ENCODE data around the gene PTGR3.

The PTGR3 gene

GRCh38 chr18:75211953-75212750 lies 3.2 kb upstream of the PTGR3 start:
- Mint-ChIP-seq H3K9me3 (no peaks in the 10 kb centered on the region), H3K27me3 (ENCODE audit: low read depth) (no peaks in the 10 kb centered on the region), H3K4me1 (peaks cover 63% of the 10 kb centered on the region), H3K4me3 (peak overlapping the region; percentile 94 to 97 (median 95)), H3K36me3 (ENCODE audit: low read depth) (peaks cover 7% of the 10 kb centered on the region), H3K27ac (peak overlapping the region; percentile 95 to 99 (median 98))
- TF ChIP-seq, protein P1, sequence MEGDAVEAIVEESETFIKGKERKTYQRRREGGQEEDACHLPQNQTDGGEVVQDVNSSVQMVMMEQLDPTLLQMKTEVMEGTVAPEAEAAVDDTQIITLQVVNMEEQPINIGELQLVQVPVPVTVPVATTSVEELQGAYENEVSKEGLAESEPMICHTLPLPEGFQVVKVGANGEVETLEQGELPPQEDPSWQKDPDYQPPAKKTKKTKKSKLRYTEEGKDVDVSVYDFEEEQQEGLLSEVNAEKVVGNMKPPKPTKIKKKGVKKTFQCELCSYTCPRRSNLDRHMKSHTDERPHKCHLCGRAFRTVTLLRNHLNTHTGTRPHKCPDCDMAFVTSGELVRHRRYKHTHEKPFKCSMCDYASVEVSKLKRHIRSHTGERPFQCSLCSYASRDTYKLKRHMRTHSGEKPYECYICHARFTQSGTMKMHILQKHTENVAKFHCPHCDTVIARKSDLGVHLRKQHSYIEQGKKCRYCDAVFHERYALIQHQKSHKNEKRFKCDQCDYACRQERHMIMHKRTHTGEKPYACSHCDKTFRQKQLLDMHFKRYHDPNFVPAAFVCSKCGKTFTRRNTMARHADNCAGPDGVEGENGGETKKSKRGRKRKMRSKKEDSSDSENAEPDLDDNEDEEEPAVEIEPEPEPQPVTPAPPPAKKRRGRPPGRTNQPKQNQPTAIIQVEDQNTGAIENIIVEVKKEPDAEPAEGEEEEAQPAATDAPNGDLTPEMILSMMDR (IDR thresholded peaks at IDR 0.05; ENCODE audit: unreplicated experiment in 3 of 3), result no peak

DNA sequence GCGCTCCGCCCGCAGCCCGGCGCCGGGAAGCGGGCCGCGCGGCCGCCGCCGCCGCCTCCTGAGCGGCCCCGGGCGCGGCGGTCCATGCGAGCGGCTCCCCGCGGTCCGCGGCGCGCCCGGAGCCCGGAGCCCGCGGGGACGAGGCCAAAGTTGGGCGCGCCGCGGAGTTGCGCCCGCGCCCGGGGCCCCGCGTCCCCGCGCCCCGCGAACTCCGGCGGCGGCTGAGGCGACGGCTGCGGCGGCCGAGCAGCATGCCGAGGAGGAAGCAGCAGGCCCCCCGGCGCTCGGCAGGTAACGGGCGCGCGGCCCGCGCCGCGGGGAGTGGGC lies 2.6 kb upstream of the PTGR3 start:
- Mint-ChIP-seq H3K27me3 (ENCODE audit: low read depth) (no peaks in the 10 kb centered on the region), H3K4me1 (peaks cover 61% of the 10 kb centered on the region), H3K36me3 (ENCODE audit: low read depth) (peaks cover 7% of the 10 kb centered on the region), H3K9me3 (no peaks in the 10 kb centered on the region), H3K27ac (peak overlapping the region in 1 of 3 experiments; percentile 98), H3K4me3 (no peak overlapping the region)
- TF ChIP-seq, protein P1 (IDR thresholded peaks at IDR 0.05; ENCODE audit: unreplicated experiment in 3 of 3), result no peak

DNA sequence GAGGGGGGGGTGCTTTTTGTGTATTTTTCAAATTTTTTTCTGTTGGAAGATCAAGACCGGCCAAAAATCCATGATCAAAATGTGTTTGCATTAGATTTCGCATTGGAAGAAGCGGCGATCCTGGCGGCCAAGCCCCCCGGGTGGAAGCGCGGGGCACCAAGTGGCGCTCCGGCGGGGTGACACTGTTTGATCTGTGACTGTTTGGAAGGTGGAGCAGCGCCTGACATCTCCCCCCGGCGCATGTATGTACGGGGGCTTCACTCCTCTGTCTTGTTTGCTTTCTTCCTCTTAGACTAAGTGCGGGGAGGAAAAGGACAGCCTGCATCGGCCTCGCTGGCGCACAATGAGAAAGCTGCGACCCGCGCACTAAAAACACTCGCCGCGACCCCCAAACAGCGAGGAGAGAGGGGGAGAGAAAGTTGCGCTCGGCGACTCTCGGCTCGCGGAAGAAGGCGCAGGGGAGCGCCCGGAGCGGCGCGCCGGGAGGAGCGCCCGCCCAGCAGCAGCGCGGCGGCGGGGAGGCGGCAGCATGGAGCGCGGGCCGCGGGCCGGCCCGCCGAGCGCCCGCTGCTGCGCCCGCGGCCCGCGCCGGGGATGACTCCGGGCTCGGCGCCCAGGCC lies 2.2 kb upstream of the PTGR3 start:
- Mint-ChIP-seq H3K9me3 (no peaks in the 10 kb centered on the region), H3K4me1 (peaks cover 61% of the 10 kb centered on the region), H3K27me3 (ENCODE audit: low read depth) (no peaks in the 10 kb centered on the region), H3K36me3 (ENCODE audit: low read depth) (peaks cover 7% of the 10 kb centered on the region), H3K4me3 (peak overlapping the region; percentile 98 to 99 (median 99)), H3K27ac (peak overlapping the region; percentile 98 to 99 (median 98))
- TF ChIP-seq, protein P1 (IDR thresholded peaks at IDR 0.05; ENCODE audit: unreplicated experiment in 3 of 3), result no peak

- TF ChIP-seq, protein P1 (IDR thresholded peaks at IDR 0.05; ENCODE audit: unreplicated experiment in 3 of 3), result no peak
- Mint-ChIP-seq H3K27ac (peak within 1 kb of the TSS; percentile 98 to 99 (median 98)), H3K4me1 (peaks cover 63% of the 10 kb centered on the region), H3K36me3 (ENCODE audit: low read depth) (peaks cover 7% of the 10 kb centered on the region), H3K4me3 (peak within 1 kb of the TSS; percentile 98 to 99 (median 99)), H3K9me3 (no peaks in the 10 kb centered on the region), H3K27me3 (ENCODE audit: low read depth) (peaks cover 2% of the 10 kb centered on the region)
Observed at GRCh38 chr18:75210274-75211001, 1.5 kb upstream of the PTGR3 start, which contains the start of gene TSHZ1. Gene TSHZ1, plus strand, starts transcription at chr18:75210797. Its CDS starts 1,080 bp downstream, at chr18:75211877.

DNA sequence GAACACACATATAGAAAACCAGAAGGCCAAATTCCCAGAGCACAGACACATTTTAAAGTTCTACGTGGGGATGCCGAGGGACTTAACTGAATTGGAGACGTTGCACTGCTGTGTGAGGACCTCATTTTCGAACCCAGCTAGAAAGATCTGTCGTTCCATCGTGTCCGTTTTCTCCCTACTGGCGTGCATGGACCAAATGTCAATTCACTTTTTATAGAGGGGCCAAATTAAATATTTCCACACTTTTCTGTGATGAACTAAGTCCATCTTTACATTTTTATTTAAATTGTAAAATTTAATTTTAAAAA lies 966 bp upstream of the PTGR3 start:
- H3K9me3 Mint-ChIP-seq, result no peaks in the 10 kb centered on the region
- TF ChIP-seq, protein P1 (IDR thresholded peaks at IDR 0.05; ENCODE audit: unreplicated experiment in 3 of 3), result no peak
- H3K27me3 Mint-ChIP-seq (ENCODE audit: low read depth), result peaks cover 5% of the 10 kb centered on the region
- H3K4me3 Mint-ChIP-seq, result peak overlapping the region; percentile 98 to 99 (median 99)
- H3K4me1 Mint-ChIP-seq, result peaks cover 61% of the 10 kb centered on the region
- peak overlapping the region; percentile 98 to 99 (median 98) for H3K27ac Mint-ChIP-seq
- peaks cover 3% of the 10 kb centered on the region for H3K36me3 Mint-ChIP-seq (ENCODE audit: low read depth)

Data from nephron (organoid).